ENCODE data around the gene PPL. TPM values are rescaled to one million over a fixed set of nuclear protein-coding genes. Genes with fewer than 3 reads are reported as not detected.

PPL gene
- total RNA-seq, 1 experiment from 2014 or later, result 56.4 TPM

DNA sequence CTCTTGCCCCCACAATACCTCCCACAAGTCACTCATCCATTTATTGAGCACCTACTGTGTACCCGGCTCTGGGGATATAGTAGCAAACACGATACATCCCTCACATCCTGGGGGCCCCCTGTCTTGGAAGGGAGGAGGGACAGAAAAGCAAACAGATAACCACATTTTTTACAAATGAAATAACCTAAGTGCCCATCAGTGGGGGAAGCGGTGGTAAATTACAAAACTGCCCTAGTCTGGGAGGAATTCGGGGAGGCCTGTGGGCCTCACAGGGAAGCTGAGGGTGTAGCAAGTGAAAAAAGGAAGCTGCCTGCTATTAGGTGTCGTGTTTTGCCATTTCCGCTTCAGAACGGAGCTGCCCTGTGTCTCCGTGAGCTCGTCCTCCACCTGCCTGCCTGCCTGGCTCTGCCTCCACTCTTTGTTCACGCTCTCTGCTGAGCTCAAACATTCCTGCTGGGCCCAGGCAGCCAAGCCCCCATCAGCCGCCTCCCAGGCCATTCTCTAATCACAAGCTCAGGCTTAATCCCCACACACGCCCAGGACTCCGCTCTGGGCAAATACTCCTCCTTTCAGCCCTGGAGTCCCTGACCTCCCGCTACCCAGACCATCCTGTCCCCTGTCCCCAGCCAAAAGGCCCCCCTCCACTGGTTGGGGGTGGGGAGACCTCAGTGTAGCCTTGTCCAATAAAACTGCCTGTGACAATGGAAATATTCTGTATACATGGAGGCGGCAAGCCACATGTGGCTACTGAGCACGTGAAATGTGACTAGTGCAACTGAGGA lies 11.0 kb upstream of the PPL start:
- BruUV-seq (replicated peaks), result no TSS peak
- no peaks in the 10 kb centered on the region for H4K20me1 ChIP-seq (ENCODE audit: insufficient read depth)
- ChIA-PET CTCF (interaction anchor here (1.3 kb wide), 1 partner anchor 9 kb away, joined by 4 read pairs; no protein-coding TSS in a partner anchor), RAD21 (ENCODE audit: low non-redundant PET in 1 of 2, low total read pairs in 2 of 2, uncharacterized antibody in 2 of 2, unreplicated experiment in 2 of 2) (interaction anchor here in 1 of 2 experiments (0.6 kb wide), 1 partner anchor 332 kb away, joined by 5 read pairs; no protein-coding TSS in a partner anchor), POLR2A (no interaction called here)
- intact Hi-C loops (cut with micrococcal nuclease), result loop anchor here (5.0 kb wide), 1 partner anchor 181 kb away; the partner anchor contains the start of gene ZNF500
- H2AFZ ChIP-seq (ENCODE audit: low read depth, low read length, poor library complexity, severe bottlenecking), result no peak overlapping the region
- TF ChIP-seq, protein P1, sequence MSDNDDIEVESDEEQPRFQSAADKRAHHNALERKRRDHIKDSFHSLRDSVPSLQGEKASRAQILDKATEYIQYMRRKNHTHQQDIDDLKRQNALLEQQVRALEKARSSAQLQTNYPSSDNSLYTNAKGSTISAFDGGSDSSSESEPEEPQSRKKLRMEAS (IDR thresholded peaks at IDR 0.05), result no peak
- TF ChIP-seq EZH2 (IDR thresholded peaks at IDR 0.05), result no peak
- TF ChIP-seq SRF (IDR thresholded peaks at IDR 0.05; ENCODE audit: low read depth), result no peak
- TF ChIP-seq RAD21 (IDR thresholded peaks at IDR 0.05; ENCODE audit: low read depth), result no peak
- no peak for TF ChIP-seq ZNF274 (IDR thresholded peaks at IDR 0.05; ENCODE audit: low read depth, low read length)
- no peak for TF ChIP-seq SP1 (IDR thresholded peaks at IDR 0.05; ENCODE audit: low read depth)
- TF ChIP-seq, protein P2, sequence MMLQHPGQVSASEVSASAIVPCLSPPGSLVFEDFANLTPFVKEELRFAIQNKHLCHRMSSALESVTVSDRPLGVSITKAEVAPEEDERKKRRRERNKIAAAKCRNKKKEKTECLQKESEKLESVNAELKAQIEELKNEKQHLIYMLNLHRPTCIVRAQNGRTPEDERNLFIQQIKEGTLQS (IDR thresholded peaks at IDR 0.05), result no peak
- no peak for TF ChIP-seq ZFX (IDR thresholded peaks at IDR 0.05)
- no peak for TF ChIP-seq FOSL1 (IDR thresholded peaks at IDR 0.05; ENCODE audit: low read depth)
- TF ChIP-seq YY1 (IDR thresholded peaks at IDR 0.05; ENCODE audit: extremely low read depth, insufficient replicate concordance, low read depth, low read length), result no peak
- no peaks in the 10 kb centered on the region for H3K9me3 ChIP-seq (ENCODE audit: control insufficient read depth in 1 of 2, insufficient read depth in 1 of 2, low read depth in 1 of 2, low read length in 2 of 2)
- ATAC-seq (no peak), DNase-seq (ENCODE audit: low read depth, low spot score) (no peak)
- H3K9me2 ChIP-seq (ENCODE audit: insufficient read depth), result no peaks in the 10 kb centered on the region
- H3K4me2 ChIP-seq (ENCODE audit: low read length), result no peak overlapping the region
- H3K27me3 ChIP-seq (ENCODE audit: insufficient read depth, low read length), result no peaks in the 10 kb centered on the region
- no peaks in the 10 kb centered on the region for H3K36me3 ChIP-seq (ENCODE audit: control insufficient read depth in 1 of 2, insufficient read depth in 2 of 2, low read length in 2 of 2)
- no peak overlapping the region for H3K9ac ChIP-seq (ENCODE audit: low read length)
- H3K27ac ChIP-seq (ENCODE audit: low read depth, low read length), result no peak overlapping the region; the same call in 1 of the 2 replicates
- H3K79me2 ChIP-seq (ENCODE audit: insufficient read depth, low read length), result no peaks in the 10 kb centered on the region
- no peak overlapping the region for H3K4me3 ChIP-seq (replicated peaks in 1 of 2; ENCODE audit: low read depth in 1 of 2, low read length in 2 of 2)
- peaks cover 36 to 50% of the 10 kb centered on the region in 2 experiments for H3K4me1 ChIP-seq (ENCODE audit: control insufficient read depth in 1 of 2, insufficient read depth in 2 of 2, low read length in 2 of 2)
